ENCODE measurements around the gene SMURF1. TPM values are rescaled to one million over a fixed set of nuclear protein-coding genes. Genes with fewer than 3 reads are reported as not detected.
A peak's percentile ranks its signal among the peaks of the same experiment; 100 is the strongest.

The SMURF1 gene
- total and polyA plus RNA-seq, 2 donors (not counting 1 experiment from before 2014, with no cell fraction given): 17.2 to 18.7 TPM

DNA sequence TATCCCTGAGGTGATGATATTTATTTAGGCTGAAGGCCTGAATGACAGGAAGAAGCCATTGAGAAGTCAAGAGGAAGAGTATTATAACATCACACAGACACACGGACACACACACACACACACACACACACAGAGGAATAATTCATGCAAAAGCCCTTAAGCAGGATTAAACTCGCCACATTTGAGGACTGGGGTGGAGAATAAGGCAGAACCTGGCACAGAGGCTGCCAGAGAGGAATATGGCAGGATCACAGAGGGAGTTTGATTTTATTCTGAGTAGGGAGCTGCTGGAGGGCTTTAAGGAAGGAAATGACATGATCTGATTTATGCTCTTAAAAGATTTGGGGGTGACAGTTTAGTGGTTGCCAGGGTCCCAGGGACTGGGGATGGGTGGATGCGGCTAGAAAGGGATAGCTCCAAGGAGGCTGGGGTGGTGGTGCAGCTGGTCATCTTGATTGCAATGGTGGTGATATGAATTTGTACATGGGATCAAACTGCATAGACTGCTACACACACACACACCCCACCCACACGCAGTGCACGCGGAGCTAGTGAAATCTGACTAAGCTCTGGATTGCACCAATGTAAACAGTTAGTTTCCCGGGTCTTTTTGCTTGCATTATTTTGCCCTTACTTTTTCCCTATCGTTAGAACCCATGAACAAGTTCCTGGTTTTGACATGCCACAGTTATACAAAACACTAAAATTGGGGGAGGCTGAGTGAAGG, 11.2 kb downstream of the SMURF1 start:
- DNase-seq (ENCODE audit: low read depth in 2 of 2): peak; percentile 52 to 84
- H3K27ac ChIP-seq (ENCODE audit: insufficient read depth, low read length): peak overlapping the region; percentile 40
- no peak overlapping the region for H2AFZ ChIP-seq (ENCODE audit: low read length)
- H3K36me3 ChIP-seq (ENCODE audit: control insufficient read depth, insufficient read depth, low read length): no peaks in the 10 kb centered on the region
- no peak for TF ChIP-seq EZH2 (IDR thresholded peaks at IDR 0.05; ENCODE audit: low read length, missing control alignments)
- TF ChIP-seq, protein P1, sequence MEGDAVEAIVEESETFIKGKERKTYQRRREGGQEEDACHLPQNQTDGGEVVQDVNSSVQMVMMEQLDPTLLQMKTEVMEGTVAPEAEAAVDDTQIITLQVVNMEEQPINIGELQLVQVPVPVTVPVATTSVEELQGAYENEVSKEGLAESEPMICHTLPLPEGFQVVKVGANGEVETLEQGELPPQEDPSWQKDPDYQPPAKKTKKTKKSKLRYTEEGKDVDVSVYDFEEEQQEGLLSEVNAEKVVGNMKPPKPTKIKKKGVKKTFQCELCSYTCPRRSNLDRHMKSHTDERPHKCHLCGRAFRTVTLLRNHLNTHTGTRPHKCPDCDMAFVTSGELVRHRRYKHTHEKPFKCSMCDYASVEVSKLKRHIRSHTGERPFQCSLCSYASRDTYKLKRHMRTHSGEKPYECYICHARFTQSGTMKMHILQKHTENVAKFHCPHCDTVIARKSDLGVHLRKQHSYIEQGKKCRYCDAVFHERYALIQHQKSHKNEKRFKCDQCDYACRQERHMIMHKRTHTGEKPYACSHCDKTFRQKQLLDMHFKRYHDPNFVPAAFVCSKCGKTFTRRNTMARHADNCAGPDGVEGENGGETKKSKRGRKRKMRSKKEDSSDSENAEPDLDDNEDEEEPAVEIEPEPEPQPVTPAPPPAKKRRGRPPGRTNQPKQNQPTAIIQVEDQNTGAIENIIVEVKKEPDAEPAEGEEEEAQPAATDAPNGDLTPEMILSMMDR (conservative IDR thresholded peaks at IDR 0.05 in 1 of 2, IDR thresholded peaks at IDR 0.05 in 1 of 2; ENCODE audit: low read depth in 1 of 2, low read length in 2 of 2): no peak
- H3K4me3 ChIP-seq (replicated peaks in 1 of 4; ENCODE audit: control extremely low read depth in 1 of 4, insufficient read depth in 1 of 4, low read depth in 3 of 4, low read length in 4 of 4): no peak overlapping the region
- no peaks in the 10 kb centered on the region for H4K20me1 ChIP-seq (ENCODE audit: control insufficient read depth, extremely low read depth, insufficient read depth, low read length)
- peaks cover 25% of the 10 kb centered on the region for H3K4me1 ChIP-seq (ENCODE audit: control insufficient read depth, extremely low read depth, insufficient read depth, low read length)
- H3K4me2 ChIP-seq (ENCODE audit: extremely low read depth, insufficient read depth, low read length): peak overlapping the region; percentile 75
- no peaks in the 10 kb centered on the region for H3K9me3 ChIP-seq (ENCODE audit: control insufficient read depth, insufficient read depth, low read depth, low read length)
- H3K79me2 ChIP-seq (ENCODE audit: control insufficient read depth, insufficient read depth, low read length): peaks cover 96% of the 10 kb centered on the region
- no peaks in the 10 kb centered on the region for H3K27me3 ChIP-seq (ENCODE audit: control insufficient read depth, insufficient read depth, low read length)
- no peak overlapping the region for H3K9ac ChIP-seq (ENCODE audit: insufficient read depth, low read length)

DNA sequence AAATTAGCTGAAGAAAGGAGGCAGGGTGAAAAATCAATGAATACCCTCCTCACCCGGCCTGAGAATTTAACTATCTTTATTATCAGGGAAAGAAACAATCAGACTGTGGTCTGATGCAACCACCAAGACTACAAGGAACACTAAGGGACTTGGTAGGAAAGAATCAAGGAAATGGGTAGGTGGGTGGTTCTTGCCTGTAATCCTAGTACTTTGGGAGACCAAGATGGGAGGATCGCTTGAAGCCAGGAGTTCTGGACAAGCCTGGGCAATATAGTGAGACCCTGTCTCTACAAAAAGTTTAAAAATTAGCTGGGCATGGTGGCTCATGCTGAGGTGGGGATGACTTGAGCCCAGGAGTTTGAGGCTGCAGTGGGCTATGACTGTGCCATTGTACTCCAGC, 12.6 kb downstream of the SMURF1 start:
- H3K9me3 ChIP-seq (ENCODE audit: control insufficient read depth, insufficient read depth, low read depth, low read length): no peaks in the 10 kb centered on the region
- no peak overlapping the region for H3K9ac ChIP-seq (ENCODE audit: insufficient read depth, low read length)
- peaks cover 25% of the 10 kb centered on the region for H3K4me1 ChIP-seq (ENCODE audit: control insufficient read depth, extremely low read depth, insufficient read depth, low read length)
- TF ChIP-seq EZH2 (IDR thresholded peaks at IDR 0.05; ENCODE audit: low read length, missing control alignments): no peak
- TF ChIP-seq, protein P1 (conservative IDR thresholded peaks at IDR 0.05 in 1 of 2, IDR thresholded peaks at IDR 0.05 in 1 of 2; ENCODE audit: low read depth in 1 of 2, low read length in 2 of 2): no peak
- peaks cover 95% of the 10 kb centered on the region for H3K79me2 ChIP-seq (ENCODE audit: control insufficient read depth, insufficient read depth, low read length)
- no peak overlapping the region for H3K4me2 ChIP-seq (ENCODE audit: extremely low read depth, insufficient read depth, low read length)
- DNase-seq (ENCODE audit: low read depth in 2 of 2): no peak
- no peaks in the 10 kb centered on the region for H3K36me3 ChIP-seq (ENCODE audit: control insufficient read depth, insufficient read depth, low read length)
- no peak overlapping the region for H2AFZ ChIP-seq (ENCODE audit: low read length)
- no peak overlapping the region for H3K4me3 ChIP-seq (replicated peaks in 1 of 4; ENCODE audit: control extremely low read depth in 1 of 4, insufficient read depth in 1 of 4, low read depth in 3 of 4, low read length in 4 of 4)
- no peaks in the 10 kb centered on the region for H4K20me1 ChIP-seq (ENCODE audit: control insufficient read depth, extremely low read depth, insufficient read depth, low read length)
- no peak overlapping the region for H3K27ac ChIP-seq (ENCODE audit: insufficient read depth, low read length)
- no peaks in the 10 kb centered on the region for H3K27me3 ChIP-seq (ENCODE audit: control insufficient read depth, insufficient read depth, low read length)

DNA sequence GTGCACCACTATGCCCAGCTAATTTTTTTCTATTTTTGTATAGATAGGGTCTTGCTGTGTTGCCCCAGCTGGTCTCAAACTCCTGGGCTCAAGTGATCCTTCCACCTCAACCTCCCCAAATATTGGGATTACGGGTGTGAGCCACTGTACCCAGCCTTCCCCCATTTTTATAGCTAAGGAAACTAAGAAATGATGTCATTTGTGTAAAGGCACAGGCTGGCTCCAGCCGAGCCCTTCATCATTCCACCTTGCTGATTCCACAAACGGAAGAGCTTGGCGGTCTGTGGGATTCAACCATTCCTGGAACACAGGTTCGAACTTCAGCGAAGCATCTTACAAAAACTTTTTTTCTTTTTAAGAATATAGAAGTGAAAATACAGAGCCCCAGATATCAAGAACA, 14.4 kb downstream of the SMURF1 start:
- Histone ChIP-seq H3K27me3 (ENCODE audit: control insufficient read depth, insufficient read depth, low read length) (no peaks in the 10 kb centered on the region), H3K79me2 (ENCODE audit: control insufficient read depth, insufficient read depth, low read length) (peaks cover 95% of the 10 kb centered on the region), H3K9ac (ENCODE audit: insufficient read depth, low read length) (no peak overlapping the region), H4K20me1 (ENCODE audit: control insufficient read depth, extremely low read depth, insufficient read depth, low read length) (no peaks in the 10 kb centered on the region), H3K4me2 (ENCODE audit: extremely low read depth, insufficient read depth, low read length) (no peak overlapping the region), H3K4me1 (ENCODE audit: control insufficient read depth, extremely low read depth, insufficient read depth, low read length) (peaks cover 25% of the 10 kb centered on the region), H3K36me3 (ENCODE audit: control insufficient read depth, insufficient read depth, low read length) (no peaks in the 10 kb centered on the region), H3K27ac (ENCODE audit: insufficient read depth, low read length) (no peak overlapping the region), H2AFZ (ENCODE audit: low read length) (no peak overlapping the region), H3K4me3 (replicated peaks in 1 of 4; ENCODE audit: control extremely low read depth in 1 of 4, insufficient read depth in 1 of 4, low read depth in 3 of 4, low read length in 4 of 4) (no peak overlapping the region), H3K9me3 (ENCODE audit: control insufficient read depth, insufficient read depth, low read depth, low read length) (no peaks in the 10 kb centered on the region)
- DNase-seq (ENCODE audit: low read depth in 2 of 2): no peak
- TF ChIP-seq, protein P1 (conservative IDR thresholded peaks at IDR 0.05 in 1 of 2, IDR thresholded peaks at IDR 0.05 in 1 of 2; ENCODE audit: low read depth in 1 of 2, low read length in 2 of 2): no peak
- TF ChIP-seq EZH2 (IDR thresholded peaks at IDR 0.05; ENCODE audit: low read length, missing control alignments): no peak
